Mucosa of rectum (tissue), 2 donors: Measurements from ENCODE around the gene TXNRD2.

ENCODE experiments used
- H3K27ac ChIP-seq, 2 donors: one replicate each; pipeline ENCODE4 v1.7.0; 2013; ENCODE audit warnings: inconsistent platforms in 2 of 2, low read depth in 2 of 2, low read length in 2 of 2
- H3K27me3 ChIP-seq, 2 donors: one replicate each; pipeline ENCODE4 v1.7.0; 2013; ENCODE audit warnings: low read length in 2 of 2; ENCODE audit not compliant: control insufficient read depth in 2 of 2, insufficient read depth in 2 of 2
- H3K36me3 ChIP-seq, 2 donors: one replicate each; pipeline ENCODE4 v1.7.0; 2013; ENCODE audit warnings: low read length in 2 of 2; ENCODE audit not compliant: control insufficient read depth in 2 of 2, insufficient read depth in 2 of 2
- H3K4me1 ChIP-seq, 2 donors: one replicate each; pipeline ENCODE4 v1.7.0; 2013; ENCODE audit warnings: low read length in 2 of 2, mild to moderate bottlenecking in 1 of 2; ENCODE audit not compliant: control insufficient read depth in 2 of 2, insufficient read depth in 2 of 2
- H3K4me3 ChIP-seq, 2 donors: one replicate each; pipeline ENCODE4 v1.7.0; 2013; ENCODE audit warnings: low read length in 2 of 2
- H3K9ac ChIP-seq, 2 donors: one replicate each; pipeline ENCODE4 v1.7.0; 2013; ENCODE audit warnings: low read length in 2 of 2, low read depth in 1 of 2, mild to moderate bottlenecking in 1 of 2
- H3K9me3 ChIP-seq, 2 donors: one replicate each; pipeline ENCODE4 v1.7.0; 2013; ENCODE audit warnings: low read length in 2 of 2; ENCODE audit not compliant: control insufficient read depth in 2 of 2
- donor health status: healthy.
- donor health status: Normal muscosa, but diverticular disease.

TXNRD2 gene

DNA sequence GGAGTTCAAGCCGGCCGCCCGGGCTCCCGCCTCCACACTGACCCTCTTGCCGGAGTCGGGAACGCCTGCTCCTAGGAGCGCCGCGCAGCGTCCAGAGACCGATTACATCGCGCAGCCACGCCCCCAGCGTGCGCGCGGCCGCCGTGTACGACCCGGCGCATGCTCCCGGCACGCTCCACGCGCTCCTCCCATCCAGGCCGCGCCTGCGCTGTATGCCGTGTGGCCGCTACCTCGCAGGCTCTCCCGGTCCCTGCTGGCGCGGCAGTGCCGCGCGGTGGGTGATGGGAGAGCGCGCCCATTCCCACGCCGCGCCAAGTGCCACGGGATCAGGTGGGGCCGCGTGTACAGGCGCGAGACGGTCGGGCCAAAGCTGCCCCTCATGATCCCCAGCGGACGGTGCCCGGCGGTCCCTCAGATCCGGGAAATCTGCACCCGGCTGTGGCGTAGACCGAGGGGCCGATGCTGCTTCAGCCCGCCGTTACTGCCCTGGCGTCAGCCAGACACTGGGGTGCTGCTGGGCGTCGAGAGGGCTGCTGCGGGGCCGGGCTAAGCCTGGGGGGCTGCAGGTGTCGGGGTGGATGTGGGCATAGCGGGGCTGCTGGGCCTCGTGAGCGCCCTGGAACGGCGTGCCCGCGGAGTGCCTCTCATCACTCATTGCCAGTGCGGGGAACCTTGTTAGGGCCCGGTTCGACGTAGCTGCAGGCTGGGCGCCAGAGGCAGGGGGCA is 86.7 kb downstream of the TXNRD2 start, which contains the start of the genes GNB1L and RTL10:
Gene GNB1L (minus strand): TSS at position 97 of the 726 bp plus-strand sequence. CDS start 33,519 bp downstream, outside the sequence.
Gene RTL10 (minus strand): TSS at position 97 of the 726 bp plus-strand sequence. CDS start 2,613 bp downstream, outside the sequence.
- H3K4me1 ChIP-seq: peaks cover 20 to 25% of the 10 kb centered on the region in 2 donors
- H3K9me3 ChIP-seq: no peaks in the 10 kb centered on the region
- no peaks in the 10 kb centered on the region for H3K27me3 ChIP-seq
- peaks cover 13 to 23% of the 10 kb centered on the region in 2 donors for H3K36me3 ChIP-seq
- peak within 1 kb of the TSS; percentile 84 to 88 for H3K9ac ChIP-seq
- peak within 1 kb of the TSS; percentile 86 to 91 for H3K27ac ChIP-seq
- peak within 1 kb of the TSS; percentile 86 to 87 for H3K4me3 ChIP-seq

DNA sequence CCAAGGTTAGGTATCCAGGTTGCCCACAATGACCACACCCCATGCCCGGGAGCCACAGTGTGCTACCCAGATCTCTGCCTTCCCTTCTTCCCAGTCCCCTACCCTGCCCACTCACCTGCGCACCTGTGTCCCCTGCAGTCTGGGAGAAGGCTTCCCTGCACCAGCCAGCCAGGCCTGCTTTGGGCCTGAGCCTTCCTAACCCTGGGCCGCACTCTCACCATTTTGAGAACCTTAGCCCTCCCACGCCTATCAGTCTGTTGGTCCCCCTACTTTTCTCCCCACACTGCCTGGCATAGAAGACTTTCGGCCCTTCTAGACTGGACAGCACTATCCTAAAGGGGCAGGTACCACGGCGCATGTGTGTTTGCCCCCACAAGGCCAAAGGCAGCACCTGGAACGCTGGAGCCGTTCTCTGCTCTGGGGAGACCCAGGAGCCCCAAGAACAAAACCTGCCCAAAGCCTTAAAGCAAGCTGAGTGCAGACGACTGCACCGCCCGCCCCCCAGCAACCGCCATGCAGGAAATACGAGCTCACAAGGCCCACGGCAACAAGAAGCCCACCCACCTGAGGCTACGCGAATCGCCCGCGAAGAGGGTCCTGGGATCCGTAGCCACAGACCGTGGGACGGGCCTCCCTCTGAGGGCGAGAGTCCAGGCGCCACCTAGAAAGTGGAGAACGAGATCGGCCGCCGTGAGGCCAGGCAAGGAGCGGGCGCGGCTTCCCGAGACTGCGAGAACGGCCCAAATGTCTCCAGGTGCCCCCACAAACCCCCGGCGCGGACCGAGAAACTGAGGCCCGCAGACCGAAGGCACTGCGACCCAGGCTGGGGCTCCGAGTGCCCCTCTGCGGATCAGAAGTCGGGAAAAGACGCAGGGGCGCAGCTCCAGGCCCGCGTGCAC is 87.5 kb downstream of the TXNRD2 start:
- H3K9me3 ChIP-seq: no peaks in the 10 kb centered on the region
- no peaks in the 10 kb centered on the region for H3K27me3 ChIP-seq
- peak overlapping the region; percentile 86 to 87 for H3K4me3 ChIP-seq
- H3K27ac ChIP-seq: peak overlapping the region; percentile 64 to 91
- H3K36me3 ChIP-seq: peaks cover 13 to 26% of the 10 kb centered on the region in 2 donors
- H3K4me1 ChIP-seq: peaks cover 20 to 25% of the 10 kb centered on the region in 2 donors
- H3K9ac ChIP-seq: peak overlapping the region; percentile 84 to 88

DNA sequence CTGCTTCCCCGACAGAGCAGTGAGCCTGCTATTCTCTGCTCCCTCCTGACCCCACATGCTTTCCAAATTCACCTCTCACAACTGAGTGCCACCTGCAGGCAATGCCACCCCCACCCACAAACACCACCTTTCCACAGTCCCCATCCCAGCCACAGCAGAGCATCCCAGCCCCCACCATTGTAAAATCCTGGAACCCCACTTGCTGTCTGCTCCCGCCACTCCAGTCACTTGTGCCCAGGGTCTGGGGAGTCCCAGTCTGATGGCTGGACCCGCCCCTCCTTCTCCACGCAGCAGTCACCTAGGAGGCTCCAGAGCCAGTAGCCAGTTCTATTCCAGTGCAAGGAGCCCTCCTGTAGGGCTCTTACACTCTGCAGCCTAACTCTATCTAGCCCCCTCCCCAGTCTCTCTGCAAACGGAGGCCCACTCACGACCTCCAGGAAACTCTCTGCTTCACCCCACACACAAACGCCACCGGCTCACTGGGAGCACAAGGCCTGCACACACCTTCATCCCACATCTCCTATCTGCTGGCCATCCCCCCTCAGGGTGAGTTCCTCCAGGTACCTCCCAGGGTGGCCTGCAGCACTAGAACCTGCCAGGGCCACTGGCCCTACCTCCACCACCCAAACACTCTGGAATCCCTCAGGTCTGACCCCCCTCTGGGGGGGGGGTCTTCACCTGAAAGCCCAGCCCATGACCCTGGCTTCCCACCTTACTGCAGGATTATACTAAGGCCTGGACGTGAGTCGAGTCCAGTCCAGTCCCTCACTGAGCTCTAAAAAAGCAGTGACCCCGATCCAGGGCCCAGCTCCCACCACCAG is 88.3 kb downstream of the TXNRD2 start:
- Histone ChIP-seq H3K27me3 (no peaks in the 10 kb centered on the region), H3K9ac (peak overlapping the region; percentile 84 to 88), H3K27ac (peak overlapping the region in 1 of 2 donors; percentile 91), H3K4me1 (peaks cover 24 to 31% of the 10 kb centered on the region in 2 donors), H3K36me3 (peaks cover 13 to 26% of the 10 kb centered on the region in 2 donors), H3K9me3 (no peaks in the 10 kb centered on the region), H3K4me3 (peak overlapping the region; percentile 86 to 87)

DNA sequence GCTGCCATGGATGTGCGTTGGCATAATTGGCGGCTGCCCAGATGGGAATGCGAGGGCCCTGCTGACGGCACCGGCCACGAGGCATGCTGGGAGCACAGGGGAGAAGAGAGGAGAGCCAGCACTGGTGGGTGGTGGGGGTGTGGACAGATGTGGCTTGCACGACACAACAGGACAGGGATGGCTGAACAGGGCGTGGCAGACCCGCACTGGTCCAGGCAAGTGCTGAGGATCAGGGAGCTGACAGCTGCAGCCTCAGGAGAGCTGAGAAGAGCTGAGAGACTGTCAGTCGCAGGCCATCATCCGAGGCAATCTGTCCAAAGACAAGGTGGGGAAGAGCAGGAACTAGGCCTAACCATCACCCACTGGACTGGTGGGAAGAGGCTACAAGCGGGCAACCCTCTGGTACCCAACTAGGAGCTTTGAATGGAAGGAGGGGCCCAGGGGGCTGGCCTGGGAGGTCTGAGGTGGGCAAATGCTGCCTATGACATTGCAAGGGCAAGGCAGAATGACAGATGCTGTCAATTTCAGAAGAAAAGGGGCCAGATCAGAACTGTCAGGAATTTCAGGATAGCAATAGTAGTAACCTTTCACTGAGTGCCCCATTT is 89.3 kb downstream of the TXNRD2 start:
- H3K36me3 ChIP-seq: peaks cover 13 to 26% of the 10 kb centered on the region in 2 donors
- H3K4me1 ChIP-seq: peaks cover 24 to 31% of the 10 kb centered on the region in 2 donors
- H3K27ac ChIP-seq: no peak overlapping the region
- no peaks in the 10 kb centered on the region for H3K9me3 ChIP-seq
- H3K27me3 ChIP-seq: no peaks in the 10 kb centered on the region
- H3K4me3 ChIP-seq: no peak overlapping the region
- H3K9ac ChIP-seq: no peak overlapping the region

DNA sequence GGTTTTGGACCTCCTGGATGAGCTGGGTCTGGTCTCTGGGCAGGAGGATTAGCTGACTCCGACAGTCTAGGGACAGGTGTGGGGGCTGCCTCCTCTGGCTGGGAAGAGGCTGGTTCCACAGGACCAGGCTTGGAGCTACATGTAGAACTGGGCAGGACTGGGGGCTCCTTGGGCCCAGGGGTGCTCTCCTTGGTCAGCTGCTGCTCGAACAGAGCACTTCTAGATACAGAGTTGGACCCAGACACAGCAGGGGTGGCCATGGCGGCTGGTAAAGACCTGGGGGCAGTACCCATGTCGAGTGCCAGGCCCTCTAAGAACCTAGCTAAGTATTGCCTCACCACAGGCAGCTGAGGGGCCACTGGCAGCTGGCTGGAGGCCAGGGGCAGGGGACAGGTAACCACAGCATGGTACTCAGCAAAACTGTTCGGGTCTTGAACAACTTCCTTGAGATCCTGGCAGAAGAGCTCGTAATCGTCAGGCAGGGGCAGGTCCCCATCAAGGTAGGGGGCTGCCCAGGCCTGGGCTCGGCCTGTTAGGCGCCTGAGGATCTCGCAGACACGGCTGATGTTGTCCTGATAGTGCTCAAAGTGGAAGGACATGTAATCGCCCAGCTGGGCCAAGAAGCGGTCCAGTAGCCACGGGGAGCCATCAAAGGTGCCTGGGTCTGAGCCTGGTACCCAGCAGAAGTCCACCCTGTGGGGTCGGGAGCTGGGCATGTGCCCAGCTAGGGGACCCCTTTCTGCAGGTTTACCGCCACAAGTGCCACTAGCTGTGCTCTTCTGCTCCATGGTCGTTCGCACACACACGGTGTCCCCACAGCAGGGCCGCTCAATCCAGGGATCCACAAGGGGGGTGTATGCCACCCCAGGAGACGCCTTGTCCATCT is 90.1 kb downstream of the TXNRD2 start:
- H3K27ac ChIP-seq: no peak overlapping the region
- no peak overlapping the region for H3K9ac ChIP-seq

DNA sequence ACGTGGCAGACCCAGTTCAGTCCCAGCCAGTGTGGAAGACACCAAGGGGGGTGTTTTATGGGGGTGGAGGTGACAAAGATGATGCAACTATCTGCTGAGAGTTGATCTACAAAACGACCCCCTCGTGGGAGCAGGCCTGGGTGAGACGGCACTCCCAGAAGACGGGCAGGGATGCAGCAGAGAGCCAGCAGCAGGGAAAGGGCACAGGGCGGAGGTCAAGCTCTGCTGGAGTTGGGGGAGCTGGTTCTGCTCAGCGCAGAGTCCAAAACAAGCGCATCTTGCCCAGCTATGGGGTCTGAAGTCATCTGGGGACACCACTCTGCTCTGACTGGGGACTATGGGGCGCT is 90.9 kb downstream of the TXNRD2 start:
- Histone ChIP-seq H3K27me3 (no peaks in the 10 kb centered on the region), H3K36me3 (peaks cover 13 to 30% of the 10 kb centered on the region in 2 donors), H3K9me3 (no peaks in the 10 kb centered on the region), H3K4me3 (no peak overlapping the region), H3K27ac (no peak overlapping the region), H3K4me1 (peaks cover 19 to 26% of the 10 kb centered on the region in 2 donors), H3K9ac (no peak overlapping the region)

More for the DNA sequence above, 90.1 kb downstream of the TXNRD2 start:
- Histone ChIP-seq H3K4me3 (no peak overlapping the region), H3K27me3 (no peaks in the 10 kb centered on the region), H3K9me3 (no peaks in the 10 kb centered on the region), H3K4me1 (peaks cover 24 to 31% of the 10 kb centered on the region in 2 donors), H3K36me3 (peaks cover 13 to 30% of the 10 kb centered on the region in 2 donors)

DNA sequence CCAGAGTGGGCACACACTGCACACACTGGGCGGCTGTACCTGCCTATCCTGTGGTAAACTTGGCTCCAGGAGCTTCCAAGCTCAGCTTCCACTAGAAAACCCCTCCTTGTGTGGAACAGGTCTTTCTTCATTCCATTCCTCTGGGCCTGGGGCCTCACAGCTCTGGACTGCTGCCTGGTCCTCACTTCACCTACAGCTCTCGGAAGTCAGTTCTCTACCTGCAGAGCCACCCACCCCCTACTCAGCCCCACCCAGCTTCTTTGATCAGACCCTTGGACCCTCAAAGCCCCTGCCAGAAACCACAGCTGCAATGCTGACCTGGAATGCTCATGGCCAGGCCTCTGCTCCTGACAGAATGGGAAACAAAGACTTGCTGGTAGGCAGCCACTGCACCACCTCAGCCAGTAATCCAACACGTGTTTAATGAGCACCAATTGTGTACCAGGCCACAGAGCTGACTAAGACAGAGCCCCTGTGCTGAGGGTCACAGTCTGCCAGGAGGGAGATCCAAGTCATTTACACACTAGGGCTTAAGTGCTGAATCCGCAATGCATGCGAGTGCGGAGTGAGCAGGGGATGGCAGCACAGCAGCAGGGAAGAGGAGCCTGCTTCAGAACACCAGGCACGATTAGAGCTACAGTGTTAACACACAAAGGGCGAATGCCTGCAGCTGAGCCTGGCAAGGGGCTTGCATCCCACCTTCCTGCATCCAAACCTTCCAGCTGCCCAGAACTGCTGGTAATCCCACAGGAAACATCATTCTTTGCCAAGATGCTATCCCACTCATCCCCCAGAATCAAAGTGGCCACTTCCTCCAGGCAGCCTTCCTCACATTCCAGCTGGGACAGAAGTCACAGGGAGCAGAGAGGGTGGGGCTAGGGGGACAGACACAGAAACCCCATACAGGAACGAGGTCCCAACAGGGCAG is 91.5 kb downstream of the TXNRD2 start:
- H3K27ac ChIP-seq: no peak overlapping the region

More for the DNA sequence above, 91.5 kb downstream of the TXNRD2 start:
- no peaks in the 10 kb centered on the region for H3K9me3 ChIP-seq
- no peak overlapping the region for H3K4me3 ChIP-seq
- H3K27me3 ChIP-seq: no peaks in the 10 kb centered on the region
- peaks cover 14 to 22% of the 10 kb centered on the region in 2 donors for H3K4me1 ChIP-seq
- no peak overlapping the region for H3K9ac ChIP-seq
- H3K36me3 ChIP-seq: peaks cover 13 to 30% of the 10 kb centered on the region in 2 donors
